Colonic mucosa (tissue), 4 donors: ENCODE results near the gene ERCC8. TPM values are rescaled to one million over a fixed set of nuclear protein-coding genes. Genes with fewer than 3 reads are reported as not detected.
A peak's percentile ranks its signal among the peaks of the same experiment; 100 is the strongest.

Experiments
- DNase-seq: peaks from one replicate; pipeline ENCODE4 v3.0.0-alpha.2; 2020
- H3K27ac ChIP-seq: fragments of 200-600 bp; one replicate; pipeline ENCODE4 v1.8.0; 2021
- H3K27me3 ChIP-seq: fragments of 200-600 bp; one replicate; pipeline ENCODE4 v1.8.0; 2021
- H3K36me3 ChIP-seq: fragments of 200-600 bp; one replicate; pipeline ENCODE4 v1.8.0; 2021
- H3K4me1 ChIP-seq: fragments of 200-600 bp; one replicate; pipeline ENCODE4 v1.8.0; 2021; ENCODE audit warnings: mild to moderate bottlenecking
- H3K4me3 ChIP-seq: fragments of 200-600 bp; one replicate; pipeline ENCODE4 v1.8.0; 2021
- H3K9ac ChIP-seq, 2 donors: one replicate each; pipeline ENCODE4 v1.7.0; 2013; ENCODE audit warnings: control low read depth in 2 of 2, low read depth in 2 of 2, low read length in 2 of 2
- H3K9me3 ChIP-seq: fragments of 200-600 bp; one replicate; pipeline ENCODE4 v1.8.0; 2021
- intact Hi-C: fragments of 100-400 bp; cut with DNase I; formaldehyde crosslinking; loops from one replicate; pipeline ENCODE4 v1.14.1; 2022
- total RNA-seq, 2 donors: library from RNA; stranded (reverse); fragmentation: NEBNext Ultra II Directional in 1 of 2; extraction: Animal tissue kit (Norgen Biotek cat#: 25700) in 1 of 2; gene quantifications; one replicate each; pipeline ENCODE4 v1.2.1, GENCODE V29; 2021
- TF ChIP-seq, protein P1 (sequence below): fragments of 200-600 bp; IDR thresholded peaks from one replicate; pipeline ENCODE4 v1.8.0; 2022; ENCODE audit warnings: antibody characterized with exemption, mild to moderate bottlenecking
- donor health status: healthy.
- donor health status: DM: no; HTN: no; CAD: no.
- donor health status: DM: no; HTN: no; CAD: no.

Gene ERCC8
- total RNA-seq, 2 donors from 2014 or later = 9.0 to 9.8 TPM

DNA sequence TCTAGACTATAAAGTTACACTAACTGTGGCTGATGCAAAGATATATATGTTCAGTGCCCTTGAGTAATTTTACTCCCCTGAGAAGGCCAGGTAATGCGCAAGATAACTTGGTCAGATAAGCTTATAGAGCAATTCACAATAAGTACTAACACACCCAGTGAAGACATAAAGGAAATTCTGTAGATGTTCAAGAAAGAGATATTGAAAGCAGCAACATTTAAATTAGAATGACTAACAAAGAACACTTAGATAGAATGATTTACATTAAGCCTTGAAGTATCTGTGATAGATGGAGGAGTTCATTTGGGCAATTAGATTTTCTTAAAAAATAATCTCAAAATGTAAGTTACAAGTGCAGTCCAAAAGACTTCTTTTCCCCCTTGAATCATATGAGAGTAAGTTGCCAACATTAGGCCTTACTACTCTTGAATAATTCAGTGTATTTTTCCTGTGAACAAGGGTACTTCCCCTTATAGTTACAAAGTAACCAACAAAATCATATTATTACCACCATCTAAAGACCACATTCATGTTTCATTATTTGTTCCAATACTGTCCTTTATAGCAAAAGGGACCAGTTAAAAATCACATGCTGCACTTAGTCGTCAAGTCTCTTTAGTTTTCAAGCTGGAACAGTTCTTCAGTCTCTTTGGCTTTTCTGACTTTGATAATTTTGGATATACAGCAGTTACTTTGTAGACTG lies 56.4 kb downstream of the ERCC8 start:
- Histone ChIP-seq H3K36me3 (no peaks in the 10 kb centered on the region), H3K9me3 (no peaks in the 10 kb centered on the region), H3K27me3 (no peaks in the 10 kb centered on the region), H3K27ac (no peak overlapping the region), H3K4me1 (no peaks in the 10 kb centered on the region), H3K9ac (no peak overlapping the region), H3K4me3 (no peak overlapping the region)
- DNase-seq = no peak
- intact Hi-C loops = no loop called here
- TF ChIP-seq, protein P1, sequence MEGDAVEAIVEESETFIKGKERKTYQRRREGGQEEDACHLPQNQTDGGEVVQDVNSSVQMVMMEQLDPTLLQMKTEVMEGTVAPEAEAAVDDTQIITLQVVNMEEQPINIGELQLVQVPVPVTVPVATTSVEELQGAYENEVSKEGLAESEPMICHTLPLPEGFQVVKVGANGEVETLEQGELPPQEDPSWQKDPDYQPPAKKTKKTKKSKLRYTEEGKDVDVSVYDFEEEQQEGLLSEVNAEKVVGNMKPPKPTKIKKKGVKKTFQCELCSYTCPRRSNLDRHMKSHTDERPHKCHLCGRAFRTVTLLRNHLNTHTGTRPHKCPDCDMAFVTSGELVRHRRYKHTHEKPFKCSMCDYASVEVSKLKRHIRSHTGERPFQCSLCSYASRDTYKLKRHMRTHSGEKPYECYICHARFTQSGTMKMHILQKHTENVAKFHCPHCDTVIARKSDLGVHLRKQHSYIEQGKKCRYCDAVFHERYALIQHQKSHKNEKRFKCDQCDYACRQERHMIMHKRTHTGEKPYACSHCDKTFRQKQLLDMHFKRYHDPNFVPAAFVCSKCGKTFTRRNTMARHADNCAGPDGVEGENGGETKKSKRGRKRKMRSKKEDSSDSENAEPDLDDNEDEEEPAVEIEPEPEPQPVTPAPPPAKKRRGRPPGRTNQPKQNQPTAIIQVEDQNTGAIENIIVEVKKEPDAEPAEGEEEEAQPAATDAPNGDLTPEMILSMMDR = no peak

DNA sequence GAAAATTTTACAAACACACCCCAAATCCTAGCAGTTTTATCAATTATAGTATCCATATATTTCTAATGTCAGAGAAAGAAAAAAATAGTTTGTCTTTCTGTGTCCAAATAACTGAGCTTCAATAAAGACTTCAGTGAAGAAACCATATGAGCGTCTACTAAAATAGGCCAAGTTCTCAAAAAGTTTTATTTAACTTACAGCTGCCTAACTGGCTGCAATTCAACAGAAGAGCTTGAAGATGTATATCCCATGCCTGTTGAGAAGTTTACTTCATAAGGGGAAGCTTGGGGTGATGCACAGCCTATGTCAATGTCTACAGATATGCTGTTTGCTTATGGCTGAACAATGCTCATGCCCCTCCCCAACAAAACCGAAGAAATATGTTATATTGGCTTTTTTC lies 57.1 kb downstream of the ERCC8 start:
- H3K36me3 ChIP-seq = no peaks in the 10 kb centered on the region
- H3K4me1 ChIP-seq = no peaks in the 10 kb centered on the region
- H3K9ac ChIP-seq = no peak overlapping the region
- intact Hi-C loops = no loop called here
- H3K4me3 ChIP-seq = no peak overlapping the region
- TF ChIP-seq, protein P1 = no peak
- no peaks in the 10 kb centered on the region for H3K27me3 ChIP-seq
- H3K9me3 ChIP-seq = no peaks in the 10 kb centered on the region
- no peak overlapping the region for H3K27ac ChIP-seq
- no peak for DNase-seq

DNA sequence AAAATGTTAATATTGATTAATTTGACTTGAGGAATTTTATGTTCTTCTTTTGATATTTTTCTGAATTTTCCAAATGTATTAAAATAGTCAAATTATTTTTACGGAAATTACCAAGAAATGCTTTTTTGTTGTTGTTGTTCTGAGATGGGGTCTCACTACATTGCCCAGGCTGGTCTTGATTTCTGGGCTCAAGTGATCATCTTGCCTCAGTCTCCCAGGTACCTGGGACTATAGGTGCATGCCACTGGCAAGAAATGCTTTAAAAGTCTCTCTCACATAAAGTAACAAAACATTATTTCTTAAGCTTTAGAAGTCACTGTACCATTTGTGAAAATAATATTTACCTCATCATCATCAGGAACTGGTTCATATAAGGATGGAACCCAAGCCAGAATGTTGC lies 57.8 kb downstream of the ERCC8 start:
- Histone ChIP-seq H3K27me3 (no peaks in the 10 kb centered on the region), H3K36me3 (no peaks in the 10 kb centered on the region), H3K9ac (no peak overlapping the region), H3K4me3 (no peak overlapping the region), H3K9me3 (no peaks in the 10 kb centered on the region), H3K4me1 (no peaks in the 10 kb centered on the region), H3K27ac (no peak overlapping the region)
- intact Hi-C loops = no loop called here
- DNase-seq = no peak
- TF ChIP-seq, protein P1 = no peak

DNA sequence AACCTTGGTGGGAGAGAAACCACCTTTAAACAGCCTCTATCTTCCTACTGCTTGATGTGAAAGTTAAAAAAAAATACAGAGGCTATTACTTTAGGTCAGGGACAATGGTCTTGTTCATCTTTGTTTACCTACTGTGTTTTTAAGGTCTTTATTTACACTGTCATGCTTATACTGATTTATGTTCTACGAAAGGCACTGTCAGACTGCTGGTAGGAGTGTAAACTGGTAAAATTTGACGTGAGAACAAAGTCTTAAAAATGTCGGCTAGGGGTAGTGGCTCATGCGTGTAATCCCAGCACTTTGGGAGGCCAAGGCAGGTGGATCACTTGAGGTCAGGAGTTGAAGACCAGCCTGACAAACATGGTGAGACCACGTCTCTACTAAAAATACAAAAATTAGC lies 58.7 kb downstream of the ERCC8 start:
- intact Hi-C loops = no loop called here
- Histone ChIP-seq H3K4me3 (no peak overlapping the region), H3K4me1 (no peaks in the 10 kb centered on the region), H3K27me3 (no peaks in the 10 kb centered on the region), H3K9me3 (no peaks in the 10 kb centered on the region), H3K27ac (no peak overlapping the region), H3K36me3 (no peaks in the 10 kb centered on the region), H3K9ac (no peak overlapping the region)
- DNase-seq = no peak
- TF ChIP-seq, protein P1 = no peak

DNA sequence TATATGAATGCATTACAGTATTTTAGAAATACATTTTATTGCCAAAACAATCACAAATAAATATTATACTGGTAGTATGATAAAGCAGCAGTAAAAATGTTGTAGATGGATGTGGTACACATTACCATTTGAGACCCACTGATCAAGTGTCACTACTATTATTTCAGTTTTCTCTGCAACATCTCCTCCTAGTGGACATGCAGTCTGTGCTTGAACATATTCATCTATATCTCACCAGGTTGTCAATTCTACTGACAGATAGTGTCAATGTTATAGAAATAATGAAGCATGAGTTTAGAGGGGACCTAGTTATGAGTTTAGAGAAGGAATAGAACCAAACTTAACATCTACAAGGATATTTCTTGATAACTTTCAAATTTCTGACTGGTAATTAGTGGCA lies 61.6 kb downstream of the ERCC8 start:
- Histone ChIP-seq H3K27ac (no peak overlapping the region), H3K9ac (no peak overlapping the region), H3K36me3 (no peaks in the 10 kb centered on the region), H3K4me1 (no peaks in the 10 kb centered on the region), H3K4me3 (no peak overlapping the region), H3K27me3 (no peaks in the 10 kb centered on the region), H3K9me3 (no peaks in the 10 kb centered on the region)
- no peak for DNase-seq
- TF ChIP-seq, protein P1 = peak; percentile 33
- intact Hi-C loops = no loop called here
